ENCODE data around the gene RAB10.

The RAB10 gene

DNA sequence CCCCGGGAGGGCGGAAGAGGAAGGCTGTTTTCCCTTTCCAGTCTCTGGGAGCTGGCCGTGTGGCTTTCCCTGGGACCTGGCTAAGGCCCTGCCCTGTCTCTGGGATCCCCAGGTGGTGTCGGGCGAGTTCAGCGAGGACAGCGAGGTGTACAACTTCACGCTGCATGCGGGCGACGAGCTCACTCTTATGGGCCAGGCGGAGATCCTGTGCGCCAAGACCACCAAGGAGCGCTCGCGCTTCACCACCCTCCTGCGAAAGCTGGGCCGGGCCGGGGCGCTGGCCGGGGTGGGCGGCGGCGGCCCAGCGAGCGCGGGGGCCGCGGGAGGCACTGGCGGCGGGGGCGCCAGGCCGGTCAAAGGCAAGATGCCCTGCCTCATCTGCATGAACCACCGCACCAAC, 150.2 kb downstream of the RAB10 start:
- DNase-seq = no peak

DNA sequence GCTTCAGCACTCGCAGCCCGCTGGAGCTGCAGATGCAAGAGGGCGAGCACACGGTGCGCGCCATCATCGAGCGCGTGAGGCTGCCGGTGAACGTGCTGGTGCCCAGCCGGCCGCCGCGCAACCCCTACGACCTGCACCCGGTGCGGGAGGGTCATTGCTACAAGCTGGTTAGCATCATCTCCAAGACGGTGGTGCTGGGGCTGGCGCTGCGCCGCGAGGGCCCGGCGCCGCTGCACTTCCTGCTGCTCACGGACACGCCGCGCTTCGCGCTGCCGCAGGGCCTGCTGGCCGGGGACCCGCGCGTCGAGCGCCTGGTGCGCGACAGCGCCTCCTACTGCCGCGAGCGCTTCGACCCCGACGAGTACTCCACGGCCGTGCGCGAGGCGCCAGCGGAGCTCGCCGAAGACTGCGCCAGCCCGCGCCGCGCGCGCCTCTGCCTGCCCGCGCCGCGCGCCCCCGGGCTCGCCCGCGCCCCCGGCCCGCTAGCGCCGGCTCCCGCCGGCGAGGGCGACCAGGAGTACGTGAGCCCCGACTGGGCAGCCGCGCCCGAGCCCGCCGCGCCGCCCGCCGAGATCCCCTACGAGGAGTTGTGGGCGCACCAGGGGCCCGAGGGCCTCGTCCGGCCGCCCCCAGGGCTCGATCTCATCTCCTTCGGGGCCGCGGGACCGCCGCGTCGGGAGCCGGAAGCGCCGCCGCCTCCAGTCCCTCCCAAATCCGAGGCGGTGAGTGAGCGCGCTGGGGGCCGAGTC, 150.8 kb downstream of the RAB10 start:
- peak; percentile 83 for DNase-seq

GRCh38 chr2:26185304-26185928, 151.5 kb downstream of the RAB10 start:
- no peak for DNase-seq

DNA sequence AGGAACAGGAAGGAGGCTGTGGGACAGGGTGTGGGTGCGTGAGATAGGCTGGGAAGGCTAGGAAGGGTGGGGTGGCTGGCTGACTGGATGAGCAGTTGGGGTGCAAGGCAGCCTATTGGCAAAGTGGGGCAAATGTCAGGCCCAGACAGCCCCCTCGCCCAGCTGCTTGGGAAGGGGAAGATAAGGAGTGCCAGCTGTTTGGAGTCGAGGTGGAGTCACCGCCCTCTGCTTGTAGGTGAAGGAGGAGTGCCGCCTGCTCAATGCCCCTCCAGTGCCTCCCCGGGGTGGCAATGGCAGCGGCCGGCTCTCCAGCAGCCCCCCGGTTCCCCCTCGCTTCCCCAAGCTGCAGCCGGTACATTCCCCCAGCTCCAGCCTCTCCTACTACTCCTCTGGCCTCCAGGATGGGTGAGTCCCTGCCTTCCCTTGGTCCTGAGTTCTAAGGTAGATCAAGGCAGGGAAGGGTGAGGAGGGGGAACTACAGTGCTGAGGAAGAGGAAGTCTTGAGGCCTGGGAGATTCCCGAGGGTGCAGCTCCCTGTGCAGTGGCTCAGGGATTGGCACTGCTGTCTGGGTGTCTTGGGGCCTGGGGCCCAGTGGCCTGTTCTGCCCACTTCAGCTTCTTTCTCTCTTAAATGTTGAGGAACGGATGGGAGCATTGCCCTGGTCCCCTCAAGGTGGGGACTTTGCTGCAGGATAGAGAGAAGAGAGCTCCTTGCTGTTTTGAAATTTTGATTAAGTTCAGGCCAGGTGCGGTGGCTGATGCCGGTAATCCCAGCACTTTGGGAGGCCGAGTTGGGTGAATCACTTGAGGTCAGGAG, 152.3 kb downstream of the RAB10 start:
- DNase-seq = no peak
